Hematopoietic multipotent progenitor cell treated with erythropoietin and hydrocortisone succinate and interleukin-3 and kit ligand, for 17 days (in vitro differentiated cells): ENCODE results near the gene DKC1.

Experiments used
- DNase-seq: peaks from one replicate; pipeline ENCODE4 v3.0.0-alpha.2; 2015; ENCODE audit warnings: low spot score

Gene DKC1

GRCh38 chrX:154737136-154737535 lies 25.5 kb upstream of the DKC1 start:
- peak; percentile 21 for DNase-seq

DNA sequence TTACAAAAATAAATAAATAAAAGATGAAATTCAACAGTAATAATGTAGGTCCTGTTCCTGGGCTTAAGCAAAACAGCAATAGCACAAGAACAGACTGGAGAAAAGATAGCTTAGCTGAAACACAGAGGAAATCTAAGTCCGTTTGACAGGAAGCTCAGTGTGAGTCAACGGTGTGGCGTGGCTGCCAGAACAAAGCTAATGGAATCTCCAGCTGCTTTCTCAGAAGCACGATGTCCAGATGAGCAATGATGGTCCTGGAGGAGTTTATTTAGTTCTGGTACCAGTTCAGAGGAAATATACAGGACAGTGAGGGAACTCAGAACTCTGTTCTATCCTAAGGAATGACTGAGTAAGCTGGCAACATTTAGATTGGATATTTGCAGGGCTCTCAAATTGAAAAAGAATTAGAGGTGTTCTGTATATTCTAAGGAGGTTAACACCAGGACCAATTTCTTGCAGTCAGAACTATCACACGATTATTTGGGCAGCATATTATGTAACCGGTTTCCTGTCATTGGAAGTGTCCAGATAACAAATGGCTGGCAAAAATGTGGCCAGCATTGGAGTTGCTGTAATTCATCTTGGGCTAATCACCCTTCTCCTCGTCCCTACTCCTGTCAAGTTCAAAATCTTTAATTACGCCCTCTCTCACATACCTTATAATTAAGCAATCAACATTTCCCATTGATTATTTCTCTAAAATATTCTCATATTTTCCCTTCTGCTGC lies 24.5 kb upstream of the DKC1 start:
- no peak for DNase-seq

DNA sequence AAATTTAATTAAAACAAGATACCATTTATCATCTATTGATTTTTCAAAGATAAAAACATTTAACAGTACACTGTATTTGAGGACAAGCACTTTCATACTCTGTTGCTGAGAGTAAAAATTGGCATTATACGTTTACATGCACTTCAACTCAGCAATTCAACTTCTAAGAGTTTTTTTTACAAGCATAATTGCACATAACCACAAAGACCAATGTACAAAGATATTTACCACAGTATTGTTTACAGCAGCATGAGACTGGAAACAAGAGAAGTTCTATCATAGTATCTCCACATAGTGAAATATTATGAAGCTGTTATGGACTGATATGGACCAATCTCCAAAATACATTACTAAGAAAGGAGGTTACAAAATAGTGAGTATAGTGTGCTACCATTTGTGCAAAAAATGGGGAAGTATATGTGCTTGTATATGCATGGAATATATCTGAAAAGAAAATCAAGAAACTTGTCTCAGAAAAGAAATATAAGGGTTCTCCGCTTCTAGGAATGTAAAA lies 22.7 kb upstream of the DKC1 start:
- no peak for DNase-seq

GRCh38 chrX:154742613-154743012 lies 20.1 kb upstream of the DKC1 start:
- DNase-seq: no peak

- peak; percentile 87 for DNase-seq
Measured at GRCh38 chrX:154748712-154749339, 13.8 kb upstream of the DKC1 start.

DNA sequence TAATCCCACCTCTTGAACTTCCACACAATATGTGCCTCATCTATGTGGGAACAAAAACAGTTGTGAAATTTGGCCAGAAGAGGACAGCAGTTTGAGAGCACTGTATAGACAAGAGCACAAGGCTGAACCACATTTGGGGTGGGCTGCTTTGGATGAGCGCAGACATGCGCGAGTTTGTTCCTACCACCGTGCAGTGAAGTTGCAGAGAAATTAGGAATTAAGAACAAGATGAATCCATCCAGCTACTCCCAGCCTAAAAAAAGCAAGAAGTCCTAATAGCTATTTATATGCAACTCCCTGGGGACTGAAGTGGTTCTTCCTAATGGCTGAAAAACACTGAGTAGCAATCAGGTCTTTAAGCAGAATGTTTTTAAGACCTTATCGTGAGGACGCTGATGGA lies 12.8 kb upstream of the DKC1 start:
- DNase-seq: no peak

GRCh38 chrX:154750301-154751202 lies 12.1 kb upstream of the DKC1 start, which contains the start of gene GAB3:
Gene GAB3 (minus strand): TSS chrX:154751077. CDS start chrX:154751025, 52 bp downstream.
- peak; percentile 67 for DNase-seq

DNA sequence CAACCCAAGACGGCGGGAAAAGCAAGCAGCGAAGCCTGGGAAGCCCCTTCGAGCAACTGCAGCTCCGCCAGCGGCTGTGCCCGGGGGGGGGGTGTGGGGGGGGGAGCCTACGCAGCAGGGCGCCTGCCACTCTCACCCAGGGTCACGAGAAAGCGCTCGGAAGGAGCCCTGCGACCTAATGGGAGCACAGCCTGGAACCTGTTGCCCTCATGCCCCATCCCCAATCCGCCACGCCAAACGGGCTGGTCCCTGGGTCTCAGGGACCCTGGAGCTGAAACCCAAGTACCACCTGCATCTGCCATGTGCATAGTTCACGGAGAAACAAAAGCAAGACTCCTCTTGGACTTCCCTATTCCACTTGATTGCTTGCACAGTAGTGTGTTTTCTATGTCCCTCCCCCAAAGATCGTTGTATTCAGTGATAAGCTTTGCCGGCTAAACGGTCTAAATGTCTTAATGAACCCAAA lies 11.4 kb upstream of the DKC1 start:
- no peak for DNase-seq

DNA sequence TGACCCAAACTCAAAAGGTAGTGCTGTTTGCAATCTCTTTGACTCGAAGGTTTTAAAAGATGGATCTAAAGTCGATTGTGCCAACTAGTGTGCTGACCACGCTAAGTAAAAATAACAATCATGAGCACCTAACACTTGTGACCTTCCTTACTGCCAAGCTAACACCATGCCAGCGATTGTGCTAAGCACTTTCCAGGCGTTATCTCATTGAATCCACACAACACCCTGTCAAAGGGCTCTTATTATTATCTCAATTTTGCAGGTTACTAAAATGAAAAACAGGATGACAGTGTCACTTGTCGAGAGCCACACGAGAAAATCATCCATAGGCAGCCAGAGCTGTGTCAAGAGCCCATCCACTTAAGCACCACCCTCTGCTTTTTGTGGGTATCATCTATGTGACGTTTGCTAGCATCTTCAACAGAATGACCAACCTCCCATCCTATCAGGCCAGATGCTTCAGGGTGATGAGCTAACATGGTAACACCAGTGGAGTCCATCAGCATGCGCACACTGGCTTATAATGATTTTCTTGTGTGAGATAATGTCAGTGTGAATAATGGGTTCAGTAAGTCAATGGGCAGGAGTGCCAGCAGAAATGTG lies 10.9 kb upstream of the DKC1 start:
- peak; percentile 74 for DNase-seq

- no peak for DNase-seq
Measured at GRCh38 chrX:154758696-154759095, 4.0 kb upstream of the DKC1 start.

DNA sequence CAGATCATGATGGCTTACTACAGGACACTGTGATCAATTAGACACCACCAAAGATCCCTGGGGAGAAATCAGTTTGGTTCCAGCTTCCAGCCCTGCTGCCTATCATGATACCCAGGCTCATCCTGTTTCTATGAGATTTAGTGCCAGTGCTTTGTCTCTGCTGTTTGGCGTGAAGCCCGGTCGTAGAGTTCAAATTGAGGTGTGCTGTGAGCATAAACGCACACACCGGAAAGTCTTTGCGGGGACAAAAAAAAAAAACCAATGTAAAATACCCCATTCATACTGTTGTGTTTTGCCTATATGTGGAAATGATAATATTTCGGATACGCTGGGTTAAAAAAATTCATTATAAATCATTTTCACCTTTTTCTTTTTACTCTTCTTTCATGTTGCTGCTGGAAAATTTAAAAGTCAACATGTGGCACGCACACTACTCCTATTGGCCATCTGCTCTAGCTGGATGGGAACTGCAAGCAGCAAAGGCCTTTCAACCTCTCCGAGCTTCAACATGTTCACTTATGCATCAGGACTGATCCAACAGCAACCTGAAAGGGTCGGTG lies 607 bp upstream of the DKC1 start:
- peak; percentile 65 for DNase-seq

DNA sequence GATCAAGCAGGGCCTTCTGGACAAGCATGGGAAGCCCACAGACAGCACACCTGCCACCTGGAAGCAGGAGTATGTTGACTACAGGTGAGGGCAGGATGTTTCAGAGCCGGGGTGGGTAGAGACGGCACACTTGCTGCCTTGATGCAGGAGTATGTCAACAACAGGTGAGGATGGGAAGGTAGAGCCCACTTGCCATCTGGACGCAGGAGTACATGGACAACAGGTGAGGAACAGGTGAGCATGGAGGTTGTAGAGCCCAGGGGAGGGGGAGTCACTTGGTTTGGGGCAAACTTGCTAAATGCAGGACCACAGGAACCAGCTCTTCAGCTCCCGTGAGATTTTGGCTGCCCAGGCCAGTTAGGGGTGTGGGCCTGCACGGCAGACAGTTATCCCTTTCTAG lies 12.0 kb downstream of the DKC1 start:
- DNase-seq: no peak

DNA sequence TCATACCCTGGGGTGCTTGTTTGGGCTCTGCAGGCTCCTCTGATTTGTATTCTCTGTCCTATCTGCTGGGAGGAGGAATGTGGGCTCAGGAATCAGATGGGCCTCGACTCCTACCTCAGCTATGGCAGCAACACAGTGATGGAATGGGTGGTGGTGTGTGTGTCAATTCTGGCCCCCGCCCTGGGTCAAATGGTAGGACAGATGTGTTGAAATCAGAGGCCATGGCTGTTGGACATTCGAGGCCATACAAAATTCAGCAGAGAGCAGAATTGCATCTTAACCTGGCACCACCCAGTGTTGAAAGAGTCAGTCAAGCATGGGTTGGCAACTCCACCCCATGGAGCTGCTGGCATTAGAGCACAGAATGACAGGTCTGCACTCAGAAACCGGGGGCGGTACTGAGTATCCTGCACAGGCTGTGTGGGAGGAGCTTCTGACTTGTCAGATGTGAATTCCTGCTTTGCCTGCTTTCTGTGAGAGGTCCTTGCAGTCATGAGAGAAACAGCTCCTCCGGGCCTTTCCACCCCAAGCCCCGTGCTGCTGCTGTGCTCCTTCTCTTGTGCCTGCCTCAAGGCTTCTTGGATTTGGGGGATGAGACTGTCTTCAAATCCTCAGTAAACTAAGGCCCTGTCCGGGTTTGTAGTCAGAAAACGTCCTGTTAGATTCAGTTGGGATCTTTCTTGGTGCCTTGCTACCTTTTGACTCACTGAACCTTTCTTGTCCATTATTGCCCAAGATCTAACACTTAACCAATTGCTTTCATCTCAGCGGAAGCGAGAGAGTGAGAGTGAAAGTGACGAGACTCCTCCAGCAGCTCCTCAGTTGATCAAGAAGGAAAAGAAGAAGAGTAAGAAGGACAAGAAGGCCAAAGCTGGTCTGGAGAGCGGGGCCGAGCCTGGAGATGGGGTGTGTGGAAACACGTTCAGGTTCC lies 13.0 kb downstream of the DKC1 start:
- peak; percentile 82 for DNase-seq

GRCh38 chrX:154776753-154777152 lies 14.1 kb downstream of the DKC1 start:
- no peak for DNase-seq

DNA sequence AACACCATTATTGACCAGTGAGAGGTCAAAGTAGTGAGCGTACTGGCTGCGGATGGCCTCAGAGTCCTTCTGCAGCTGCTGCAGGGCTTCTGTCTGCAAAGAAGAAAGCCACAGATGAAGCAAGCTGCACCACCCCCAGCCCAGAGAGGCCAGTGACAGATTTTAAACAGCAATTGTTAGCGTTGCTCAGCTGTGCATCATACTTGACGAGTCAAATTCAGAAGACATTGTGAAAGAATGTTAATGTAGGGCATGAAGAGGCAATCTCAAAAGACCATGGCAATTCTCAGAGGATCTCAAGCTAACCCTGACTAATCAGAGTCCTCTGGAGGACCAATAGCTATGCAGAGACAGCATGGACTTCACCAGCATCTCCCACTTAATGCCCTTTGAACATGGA lies 16.6 kb downstream of the DKC1 start:
- DNase-seq: no peak

- DNase-seq: no peak
Measured at GRCh38 chrX:154780968-154781367, 18.3 kb downstream of the DKC1 start.

GRCh38 chrX:154784149-154784995 lies 21.7 kb downstream of the DKC1 start:
- peak; percentile 63 for DNase-seq

DNA sequence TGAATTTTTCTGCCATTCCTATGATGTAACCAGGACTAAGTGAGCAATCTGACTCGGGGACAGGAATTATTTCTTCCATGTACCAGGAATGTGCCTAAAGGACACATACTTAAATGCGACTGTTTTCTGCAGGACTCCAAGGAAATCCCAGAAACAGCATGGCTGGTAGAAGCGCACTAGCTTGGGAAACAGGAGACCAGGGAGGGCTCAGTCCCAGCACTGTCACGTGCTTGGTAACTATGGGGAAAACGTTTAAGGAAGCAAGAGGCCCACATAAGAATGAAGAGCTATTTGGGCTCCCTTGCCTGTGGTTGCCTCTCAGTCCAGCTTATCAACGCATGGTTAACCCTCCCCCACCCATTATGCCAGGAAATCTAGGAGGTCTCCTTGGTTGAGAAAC lies 23.1 kb downstream of the DKC1 start:
- DNase-seq: no peak

GRCh38 chrX:154791467-154791866 lies 28.8 kb downstream of the DKC1 start:
- no peak for DNase-seq

DNA sequence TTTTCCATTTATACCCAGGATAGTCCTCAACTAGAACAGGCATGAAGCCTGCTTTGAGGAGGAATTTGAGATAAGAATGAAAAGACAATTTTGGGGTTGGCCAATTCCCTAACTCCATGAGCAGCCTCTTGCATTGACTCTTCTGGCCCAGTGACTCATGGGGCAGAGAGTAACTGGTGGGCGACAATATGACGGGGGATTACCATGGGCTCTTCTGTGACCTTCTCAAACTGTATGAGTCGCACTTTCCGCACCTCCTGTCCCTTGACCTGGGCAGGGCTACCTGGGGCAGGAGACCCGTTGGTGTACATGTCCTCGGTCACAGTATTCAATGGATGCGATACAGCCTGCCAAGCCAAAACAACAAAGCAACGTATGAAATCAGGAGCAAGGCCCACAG lies 29.3 kb downstream of the DKC1 start:
- DNase-seq: no peak
